SH-SY5Y (cell line): Measurements from ENCODE around the gene TBRG1.

ENCODE experiments used
- GATA2 ChIP-seq: IDR thresholded peaks from 2 replicates; pipeline ENCODE4 v1.6.1; 2011; ENCODE audit warnings: mild to moderate bottlenecking, low read depth, low read length
- GATA3 ChIP-seq: IDR thresholded peaks from 2 replicates; pipeline ENCODE4 v1.6.1; 2011; ENCODE audit warnings: low read depth, mild to moderate bottlenecking, low read length, moderate library complexity

The TBRG1 gene

DNA sequence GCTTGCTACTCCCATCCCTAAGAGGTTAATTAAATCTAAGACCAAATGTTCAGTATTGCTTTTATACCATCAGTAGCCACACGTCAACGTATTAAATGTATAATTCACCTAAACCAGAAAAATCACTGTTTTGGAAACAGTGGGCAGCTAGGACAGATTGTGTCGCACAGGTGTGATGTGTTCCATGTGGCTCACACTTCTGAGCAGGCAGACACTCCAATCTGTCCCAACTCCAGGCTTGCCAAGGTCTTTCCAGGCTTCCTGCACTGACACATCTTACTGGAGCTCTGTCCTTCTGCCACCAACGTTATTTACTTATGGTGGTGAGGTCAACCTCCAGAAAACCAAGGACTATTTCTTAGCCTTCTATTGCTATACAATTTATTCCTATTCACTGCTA lies 39.4 kb downstream of the TBRG1 start:
- no peak for TF ChIP-seq GATA2
- TF ChIP-seq GATA3 = no peak

DNA sequence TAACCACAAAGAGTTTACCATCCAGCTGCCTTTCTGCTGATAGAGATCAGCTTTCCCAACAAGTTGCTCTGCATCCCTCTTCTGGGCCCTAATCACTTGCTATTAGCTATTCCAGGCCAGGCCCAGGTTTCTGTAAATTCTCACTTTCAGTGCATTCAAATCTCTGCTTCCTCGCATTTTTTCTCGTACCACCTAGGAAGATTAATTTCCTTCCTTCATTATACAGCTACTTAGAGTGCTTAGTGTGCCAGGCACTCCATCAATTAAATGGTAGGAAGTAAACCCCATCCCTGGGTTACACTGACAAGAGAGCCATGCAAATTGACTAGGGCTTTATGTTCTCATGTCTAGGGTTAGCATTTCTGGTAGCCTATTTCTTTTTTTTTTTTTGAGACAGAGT lies 41.2 kb downstream of the TBRG1 start:
- no peak for TF ChIP-seq GATA3
- TF ChIP-seq GATA2 = no peak

DNA sequence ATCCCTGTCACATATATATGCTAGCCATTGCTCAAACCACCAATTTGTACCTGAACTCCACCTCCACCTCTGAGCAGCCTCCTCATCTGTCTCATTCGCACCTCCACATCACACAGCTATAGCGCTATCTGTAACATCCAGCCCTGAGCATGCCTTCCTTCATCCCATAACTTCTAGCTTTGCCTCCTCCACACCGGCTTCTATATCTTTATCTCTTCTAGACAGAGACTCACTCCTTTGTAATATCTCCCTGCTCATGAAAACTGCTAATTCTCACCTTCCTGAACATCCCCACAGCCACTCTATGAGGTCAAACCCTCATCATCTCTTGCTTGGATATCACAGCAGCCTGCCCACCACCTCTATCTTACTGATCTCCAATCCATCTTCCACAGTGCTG lies 44.9 kb downstream of the TBRG1 start:
- TF ChIP-seq GATA3 (no peak), GATA2 (no peak)

DNA sequence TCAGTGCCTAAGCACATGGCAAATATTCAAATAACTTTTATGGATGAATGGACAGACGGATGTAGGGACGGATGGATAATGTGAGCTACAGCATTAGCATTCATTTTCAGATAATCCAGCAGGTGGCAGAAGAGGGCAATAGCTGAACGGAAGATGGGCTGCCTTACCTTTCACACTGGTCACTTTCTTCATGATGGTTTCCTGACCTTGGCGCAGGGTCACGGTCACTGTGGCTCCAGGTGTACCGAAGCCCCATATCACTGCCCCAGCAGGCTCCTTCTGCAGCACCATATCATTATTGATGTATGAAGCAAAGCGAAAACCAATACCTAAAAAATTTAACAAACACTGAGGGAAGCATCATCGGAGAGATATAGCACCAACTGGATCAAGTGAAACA lies 46.5 kb downstream of the TBRG1 start:
- TF ChIP-seq GATA2 = no peak
- TF ChIP-seq GATA3 = no peak

DNA sequence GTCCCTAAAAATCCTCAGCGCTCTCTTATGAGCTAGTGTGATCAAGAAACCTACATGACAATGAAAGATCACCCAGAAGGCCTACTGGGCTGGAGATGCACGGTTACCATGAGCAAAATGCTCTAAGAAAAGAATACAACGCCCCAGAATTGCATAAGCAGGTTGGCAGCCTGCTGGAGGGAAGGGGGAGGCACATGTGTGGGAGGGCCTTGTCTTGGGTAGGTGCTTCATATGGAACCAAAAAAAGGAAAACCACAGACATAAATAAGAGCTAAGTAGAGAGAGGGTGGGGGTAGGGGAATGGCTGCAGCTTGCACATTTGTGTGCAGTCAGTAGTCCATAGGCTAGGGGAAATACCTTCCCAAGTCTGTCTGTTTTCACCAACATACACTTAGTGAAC lies 48.1 kb downstream of the TBRG1 start:
- TF ChIP-seq GATA3 = no peak
- TF ChIP-seq GATA2 = no peak

GRCh38 chr11:124672536-124673215 lies 50.0 kb downstream of the TBRG1 start:
- TF ChIP-seq GATA3 (no peak), GATA2 (no peak)

- no peak for TF ChIP-seq GATA2
- TF ChIP-seq GATA3 = no peak
These were observed 50.9 kb downstream of the TBRG1 start, which contains the start of the genes SIAE and SPA17 for GRCh38 chr11:124673333-124674167. Gene SIAE, minus strand, starts transcription at chr11:124673739. Its CDS starts 31 bp downstream, at chr11:124673708. Gene SPA17, plus strand, starts transcription at chr11:124673904. Its CDS starts 1,361 bp downstream, at chr11:124675265.

GRCh38 chr11:124674168-124674517 lies 51.5 kb downstream of the TBRG1 start:
- TF ChIP-seq GATA2 (no peak), GATA3 (no peak)

DNA sequence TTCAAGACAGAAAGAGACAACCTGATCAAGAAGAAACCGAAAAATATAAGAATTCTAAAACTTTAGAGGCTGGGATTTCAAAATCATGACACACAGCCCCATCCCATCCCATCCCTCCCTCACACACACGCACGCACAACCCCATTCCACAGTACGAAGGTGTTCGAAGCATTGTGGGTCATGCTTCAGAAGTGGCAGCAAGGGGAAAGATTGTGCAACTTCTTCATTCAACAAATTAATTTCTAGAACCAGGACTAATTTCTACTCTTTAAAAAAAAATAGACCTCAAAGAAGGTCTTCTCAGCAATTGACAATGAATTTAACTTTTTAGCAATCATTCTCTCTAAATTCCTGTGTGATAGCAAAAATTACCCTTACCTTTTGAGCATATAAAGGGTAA lies 51.9 kb downstream of the TBRG1 start:
- TF ChIP-seq GATA3 (no peak), GATA2 (no peak)

DNA sequence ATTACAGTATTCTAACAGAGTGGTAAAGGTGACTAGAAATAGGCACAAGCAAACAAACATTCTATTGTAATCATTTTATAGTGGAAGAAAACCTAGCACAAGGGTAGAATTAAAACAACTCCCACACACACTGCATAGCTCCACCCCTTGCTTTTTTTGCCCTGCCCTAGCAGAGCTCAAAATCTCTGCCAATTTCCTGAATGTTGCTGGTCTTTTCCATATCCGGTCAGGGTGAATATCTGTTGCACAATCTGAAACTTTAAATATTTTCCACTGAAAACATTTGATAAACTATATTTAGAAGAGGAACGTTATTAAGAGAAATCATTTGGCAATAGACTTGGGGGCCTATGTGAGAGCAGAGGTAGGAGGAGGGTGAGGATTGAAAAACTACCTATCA lies 53.7 kb downstream of the TBRG1 start:
- TF ChIP-seq GATA2 (no peak), GATA3 (no peak)

DNA sequence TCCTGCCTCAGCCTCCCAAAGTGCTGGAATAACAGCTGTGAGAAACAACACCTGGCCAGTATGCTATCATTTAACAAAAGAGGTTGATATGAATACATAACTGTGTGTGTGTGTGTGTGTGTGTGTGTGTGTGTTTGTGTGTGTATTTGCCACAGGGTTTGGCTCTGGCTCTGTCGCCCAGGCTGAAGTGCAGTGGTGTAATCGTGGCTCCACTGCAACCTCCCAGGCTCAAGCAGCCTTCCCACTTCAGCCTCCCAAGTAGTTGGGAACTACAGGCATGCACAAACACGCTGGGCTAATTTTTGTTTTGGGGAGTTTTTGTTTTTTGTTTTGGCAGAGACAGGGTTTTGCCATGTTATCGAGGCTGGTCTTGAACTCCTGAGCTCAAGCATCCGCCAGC lies 55.8 kb downstream of the TBRG1 start:
- TF ChIP-seq GATA3 (no peak), GATA2 (no peak)

GRCh38 chr11:124681421-124681820 lies 58.8 kb downstream of the TBRG1 start:
- TF ChIP-seq GATA2 (no peak), GATA3 (no peak)

DNA sequence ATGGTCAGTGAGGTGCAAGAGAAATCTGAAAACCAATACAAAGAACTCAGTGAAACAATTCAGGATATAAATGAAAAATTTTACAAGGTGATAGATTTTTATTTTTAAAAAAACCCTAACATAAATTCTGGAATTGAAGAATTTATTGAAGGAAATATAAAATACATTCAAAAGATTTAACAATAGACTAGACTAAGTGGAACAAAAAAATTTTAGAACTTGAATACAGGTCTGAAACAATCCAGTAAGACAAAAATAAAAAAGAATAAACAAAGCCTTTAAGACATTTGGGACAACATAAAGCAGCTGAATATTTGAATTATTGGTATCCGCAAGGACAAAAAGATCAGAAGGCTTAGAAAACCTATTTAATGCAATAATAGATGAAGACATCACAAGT lies 59.8 kb downstream of the TBRG1 start:
- TF ChIP-seq GATA2 = no peak
- no peak for TF ChIP-seq GATA3
